GM23338 (cell line): ENCODE results near the gene CPXM1. TPM values are rescaled to one million over a fixed set of nuclear protein-coding genes. Genes with fewer than 3 reads are reported as not detected.

Experiments
- ATAC-seq: fragments of 200-7000 bp; cut with Tn5 transposase; 3 replicates; pipeline ENCODE4 v1.9.1; 2020
- DNase-seq: peaks from one replicate; pipeline ENCODE4 v3.0.0-alpha.2; 2015; ENCODE audit warnings: low spot score
- H2AFZ ChIP-seq: fragments of 200-600 bp; sonication (generic); 2 replicates; pipeline ENCODE4 v1.8.0; 2016; ENCODE audit warnings: antibody characterized with exemption, mild to moderate bottlenecking, moderate library complexity
- H3F3A ChIP-seq: fragments of 200-600 bp; sonication (generic); replicated peaks from 2 replicates; pipeline ENCODE4 v1.8.0; 2017; ENCODE audit warnings: antibody characterized with exemption, mixed run types, low read depth
- H3K27ac ChIP-seq: fragments of 200-600 bp; sonication (generic); 2 replicates; pipeline ENCODE4 v1.6.1; 2016; ENCODE audit warnings: low read depth
- H3K27me3 ChIP-seq: fragments of 200-600 bp; sonication (generic); 2 replicates; pipeline ENCODE4 v1.8.0; 2016; ENCODE audit warnings: mild to moderate bottlenecking, mixed run types, moderate library complexity; ENCODE audit not compliant: insufficient read depth
- H3K36me3 ChIP-seq: fragments of 200-600 bp; sonication (generic); 2 replicates; pipeline ENCODE4 v1.8.0; 2016; ENCODE audit warnings: mild to moderate bottlenecking; ENCODE audit not compliant: insufficient read depth
- H3K4me1 ChIP-seq: fragments of 200-600 bp; sonication (generic); 2 replicates; pipeline ENCODE4 v1.8.0; 2016; ENCODE audit warnings: mild to moderate bottlenecking, moderate library complexity; ENCODE audit not compliant: insufficient read depth
- H3K4me2 ChIP-seq: fragments of 200-600 bp; sonication (generic); 2 replicates; pipeline ENCODE4 v1.7.1; 2017; ENCODE audit warnings: mixed run types
- H3K4me3 ChIP-seq: fragments of 200-600 bp; sonication (generic); 2 replicates; pipeline ENCODE4 v1.6.1; 2016; ENCODE audit warnings: mixed run types
- H3K79me2 ChIP-seq: fragments of 200-600 bp; sonication (generic); replicated peaks from 2 replicates; pipeline ENCODE4 v1.8.0; 2017; ENCODE audit warnings: mild to moderate bottlenecking; ENCODE audit not compliant: insufficient read depth
- H3K9me2 ChIP-seq: fragments of 200-600 bp; sonication (generic); 2 replicates; pipeline ENCODE4 v1.8.0; 2017; ENCODE audit not compliant: insufficient read depth
- H4K20me1 ChIP-seq: fragments of 200-600 bp; sonication (generic); replicated peaks from 2 replicates; pipeline ENCODE4 v1.8.0; 2017; ENCODE audit warnings: mild to moderate bottlenecking; ENCODE audit not compliant: insufficient read depth
- H3K27ac Mint-ChIP-seq: 2 replicates; pipeline ENCODE4 v1.8.0; 2020; ENCODE audit warnings: inconsistent platforms, mild to moderate bottlenecking, moderate library complexity, mixed read lengths
- H3K27me3 Mint-ChIP-seq: 3 replicates; pipeline ENCODE4 v1.8.0; 2022; ENCODE audit warnings: low read depth, mild to moderate bottlenecking, moderate library complexity, mixed read lengths, inconsistent platforms; ENCODE audit not compliant: insufficient read depth, poor library complexity
- H3K36me3 Mint-ChIP-seq: 3 replicates; pipeline ENCODE4 v1.8.0; 2021; ENCODE audit warnings: low read depth, mild to moderate bottlenecking, inconsistent platforms, moderate library complexity, mixed read lengths
- H3K4me1 Mint-ChIP-seq: 3 replicates; pipeline ENCODE4 v1.8.0; 2020; ENCODE audit warnings: mild to moderate bottlenecking, inconsistent platforms, mixed read lengths
- H3K4me3 Mint-ChIP-seq: 3 replicates; pipeline ENCODE4 v1.8.0; 2021; ENCODE audit warnings: moderate library complexity, mild to moderate bottlenecking, inconsistent platforms, mixed read lengths
- H3K9me3 Mint-ChIP-seq: 3 replicates; pipeline ENCODE4 v1.8.0; 2020; ENCODE audit warnings: moderate library complexity, mild to moderate bottlenecking, inconsistent platforms, mixed read lengths
- CREB1 ChIP-seq: fragments of 250-450 bp; sonication (Bioruptor Pico); IDR thresholded peaks from 2 replicates; pipeline ENCODE4 v1.5.0; 2020; ENCODE audit warnings: low read depth, mild to moderate bottlenecking, moderate library complexity
- EZH2 ChIP-seq: fragments of 200-600 bp; sonication (generic); IDR thresholded peaks from one replicate; pipeline ENCODE4 v1.8.0; 2017; ENCODE audit warnings: antibody characterized with exemption, mild to moderate bottlenecking, low read depth; ENCODE audit not compliant: unreplicated experiment
- EZH2phosphoT487 ChIP-seq: fragments of 200-600 bp; sonication (generic); IDR thresholded peaks from one replicate; pipeline ENCODE4 v1.8.1; 2018; ENCODE audit warnings: antibody characterized with exemption; ENCODE audit not compliant: unreplicated experiment
- JUNB ChIP-seq: IDR thresholded peaks from one replicate; pipeline ENCODE4 v1.6.1; 2016; ENCODE audit warnings: antibody characterized with exemption; ENCODE audit not compliant: unreplicated experiment
- NANOG ChIP-seq: IDR thresholded peaks from 2 replicates; pipeline ENCODE4 v1.6.1; 2016; ENCODE audit warnings: antibody characterized with exemption, borderline replicate concordance
- POLR2AphosphoS5 ChIP-seq: IDR thresholded peaks from 2 replicates; pipeline ENCODE4 v1.6.1; 2016; ENCODE audit warnings: antibody characterized with exemption, low read depth
- STAT1 ChIP-seq: IDR thresholded peaks from one replicate; pipeline ENCODE4 v1.6.1; 2016; ENCODE audit warnings: antibody characterized with exemption; ENCODE audit not compliant: unreplicated experiment
- ZNF114 ChIP-seq: fragments of 250-450 bp; sonication (Bioruptor Pico); IDR thresholded peaks from 2 replicates; pipeline ENCODE4 v1.5.0; 2020; ENCODE audit warnings: mild to moderate bottlenecking, moderate library complexity
- ZNF331 ChIP-seq: fragments of 250-450 bp; sonication (Bioruptor Pico); IDR thresholded peaks from 2 replicates; pipeline ENCODE4 v1.5.0; 2020; ENCODE audit warnings: low read depth, mild to moderate bottlenecking, moderate library complexity
- polyA plus RNA-seq: library from polyadenylated mRNA; unstranded; fragments of >200 nt; fragmentation: Nextera tagmentation; extraction: Ambion mirVana; gene quantifications from 2 replicates; pipeline ENCODE4 v1.2.1, GENCODE V29; 2016
- total RNA-seq: library from RNA; depleted of rRNA; stranded (reverse); fragments of >200 nt; shearing (Covaris generic); gene quantifications from 2 replicates; pipeline ENCODE4 v1.2.3, GENCODE V29; 2014
- TF ChIP-seq, protein P1 (sequence below): IDR thresholded peaks from 2 replicates; pipeline ENCODE4 v1.6.1; 2016; ENCODE audit warnings: antibody characterized with exemption
- TF ChIP-seq, protein P2 (sequence below), 2 experiments: fragments of 200-600 bp in 1 of 2; sonication (generic) in 1 of 2; conservative IDR thresholded peaks; 2 replicates each; pipeline versions ENCODE4 v1.5.1 to v1.6.1; 2016 to 2017; ENCODE audit warnings: antibody characterized with exemption in 2 of 2, low read depth in 2 of 2, mild to moderate bottlenecking in 2 of 2, moderate library complexity in 1 of 2
- TF ChIP-seq, protein P3 (sequence below): fragments of 250-450 bp; sonication (Bioruptor Pico); IDR thresholded peaks from 2 replicates; pipeline ENCODE4 v1.5.0; 2020; ENCODE audit warnings: mild to moderate bottlenecking, moderate library complexity
- TF ChIP-seq, protein P4 (sequence below): IDR thresholded peaks from one replicate; pipeline ENCODE4 v1.6.1; 2018; ENCODE audit warnings: antibody characterized with exemption; ENCODE audit not compliant: unreplicated experiment

CPXM1 gene
- total and polyA plus RNA-seq, 2 experiments from 2014 or later = 17.0 to 29.3 TPM

DNA sequence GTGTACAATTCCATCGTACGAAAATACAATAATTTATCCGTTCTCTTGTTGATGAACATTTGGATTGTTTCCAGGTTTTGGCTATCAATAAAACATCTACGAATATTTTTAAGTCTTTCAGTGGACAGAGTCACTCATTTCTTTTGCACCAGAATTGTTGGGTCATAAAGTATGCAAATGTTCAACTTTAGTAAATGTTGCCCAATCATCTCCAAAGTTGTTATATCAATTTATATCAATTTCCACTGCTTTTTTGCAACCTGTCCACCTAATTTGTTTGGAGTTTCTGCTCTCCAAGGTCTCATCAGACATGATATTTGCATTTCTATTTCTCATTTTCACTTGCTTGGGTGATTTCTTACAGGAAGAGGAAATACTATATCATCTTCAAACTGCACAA lies 26.2 kb upstream of the CPXM1 start:
- H3K9me3 Mint-ChIP-seq = peaks cover 12% of the 10 kb centered on the region
- H3K4me1 Mint-ChIP-seq = peaks cover 2% of the 10 kb centered on the region; the same call in 1 of the 3 replicates
- Histone ChIP-seq H2AFZ (no peak overlapping the region), H3K4me1 (no peaks in the 10 kb centered on the region; the same call in 1 of the 2 replicates), H3K27me3 (peaks cover 43% of the 10 kb centered on the region), H3K9me2 (no peaks in the 10 kb centered on the region), H3K27ac (no peak overlapping the region), H3K4me3 (no peak overlapping the region), H3K79me2 (no peaks in the 10 kb centered on the region), H3K4me2 (no peak overlapping the region), H3K36me3 (no peaks in the 10 kb centered on the region), H3F3A (no peaks in the 10 kb centered on the region), H4K20me1 (no peaks in the 10 kb centered on the region)
- H3K27ac Mint-ChIP-seq = no peak overlapping the region
- H3K27me3 Mint-ChIP-seq = peaks cover 10% of the 10 kb centered on the region
- peaks cover 6% of the 10 kb centered on the region; the same call in 2 of the 3 replicates for H3K36me3 Mint-ChIP-seq
- TF ChIP-seq ZNF331 (CRISPR knock-in tag) (no peak), POLR2AphosphoS5 (no peak), EZH2phosphoT487 (no peak), CREB1 (CRISPR knock-in tag) (no peak), NANOG (no peak), STAT1 (no peak), ZNF114 (CRISPR knock-in tag) (no peak), JUNB (no peak), EZH2 (no peak)
- TF ChIP-seq, protein P1, sequence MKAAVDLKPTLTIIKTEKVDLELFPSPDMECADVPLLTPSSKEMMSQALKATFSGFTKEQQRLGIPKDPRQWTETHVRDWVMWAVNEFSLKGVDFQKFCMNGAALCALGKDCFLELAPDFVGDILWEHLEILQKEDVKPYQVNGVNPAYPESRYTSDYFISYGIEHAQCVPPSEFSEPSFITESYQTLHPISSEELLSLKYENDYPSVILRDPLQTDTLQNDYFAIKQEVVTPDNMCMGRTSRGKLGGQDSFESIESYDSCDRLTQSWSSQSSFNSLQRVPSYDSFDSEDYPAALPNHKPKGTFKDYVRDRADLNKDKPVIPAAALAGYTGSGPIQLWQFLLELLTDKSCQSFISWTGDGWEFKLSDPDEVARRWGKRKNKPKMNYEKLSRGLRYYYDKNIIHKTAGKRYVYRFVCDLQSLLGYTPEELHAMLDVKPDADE = no peak
- TF ChIP-seq, protein P2, sequence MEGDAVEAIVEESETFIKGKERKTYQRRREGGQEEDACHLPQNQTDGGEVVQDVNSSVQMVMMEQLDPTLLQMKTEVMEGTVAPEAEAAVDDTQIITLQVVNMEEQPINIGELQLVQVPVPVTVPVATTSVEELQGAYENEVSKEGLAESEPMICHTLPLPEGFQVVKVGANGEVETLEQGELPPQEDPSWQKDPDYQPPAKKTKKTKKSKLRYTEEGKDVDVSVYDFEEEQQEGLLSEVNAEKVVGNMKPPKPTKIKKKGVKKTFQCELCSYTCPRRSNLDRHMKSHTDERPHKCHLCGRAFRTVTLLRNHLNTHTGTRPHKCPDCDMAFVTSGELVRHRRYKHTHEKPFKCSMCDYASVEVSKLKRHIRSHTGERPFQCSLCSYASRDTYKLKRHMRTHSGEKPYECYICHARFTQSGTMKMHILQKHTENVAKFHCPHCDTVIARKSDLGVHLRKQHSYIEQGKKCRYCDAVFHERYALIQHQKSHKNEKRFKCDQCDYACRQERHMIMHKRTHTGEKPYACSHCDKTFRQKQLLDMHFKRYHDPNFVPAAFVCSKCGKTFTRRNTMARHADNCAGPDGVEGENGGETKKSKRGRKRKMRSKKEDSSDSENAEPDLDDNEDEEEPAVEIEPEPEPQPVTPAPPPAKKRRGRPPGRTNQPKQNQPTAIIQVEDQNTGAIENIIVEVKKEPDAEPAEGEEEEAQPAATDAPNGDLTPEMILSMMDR (conservative IDR thresholded peaks at IDR 0.05; ENCODE audit: low read depth in 2 of 2) = no peak
- TF ChIP-seq, protein P3, sequence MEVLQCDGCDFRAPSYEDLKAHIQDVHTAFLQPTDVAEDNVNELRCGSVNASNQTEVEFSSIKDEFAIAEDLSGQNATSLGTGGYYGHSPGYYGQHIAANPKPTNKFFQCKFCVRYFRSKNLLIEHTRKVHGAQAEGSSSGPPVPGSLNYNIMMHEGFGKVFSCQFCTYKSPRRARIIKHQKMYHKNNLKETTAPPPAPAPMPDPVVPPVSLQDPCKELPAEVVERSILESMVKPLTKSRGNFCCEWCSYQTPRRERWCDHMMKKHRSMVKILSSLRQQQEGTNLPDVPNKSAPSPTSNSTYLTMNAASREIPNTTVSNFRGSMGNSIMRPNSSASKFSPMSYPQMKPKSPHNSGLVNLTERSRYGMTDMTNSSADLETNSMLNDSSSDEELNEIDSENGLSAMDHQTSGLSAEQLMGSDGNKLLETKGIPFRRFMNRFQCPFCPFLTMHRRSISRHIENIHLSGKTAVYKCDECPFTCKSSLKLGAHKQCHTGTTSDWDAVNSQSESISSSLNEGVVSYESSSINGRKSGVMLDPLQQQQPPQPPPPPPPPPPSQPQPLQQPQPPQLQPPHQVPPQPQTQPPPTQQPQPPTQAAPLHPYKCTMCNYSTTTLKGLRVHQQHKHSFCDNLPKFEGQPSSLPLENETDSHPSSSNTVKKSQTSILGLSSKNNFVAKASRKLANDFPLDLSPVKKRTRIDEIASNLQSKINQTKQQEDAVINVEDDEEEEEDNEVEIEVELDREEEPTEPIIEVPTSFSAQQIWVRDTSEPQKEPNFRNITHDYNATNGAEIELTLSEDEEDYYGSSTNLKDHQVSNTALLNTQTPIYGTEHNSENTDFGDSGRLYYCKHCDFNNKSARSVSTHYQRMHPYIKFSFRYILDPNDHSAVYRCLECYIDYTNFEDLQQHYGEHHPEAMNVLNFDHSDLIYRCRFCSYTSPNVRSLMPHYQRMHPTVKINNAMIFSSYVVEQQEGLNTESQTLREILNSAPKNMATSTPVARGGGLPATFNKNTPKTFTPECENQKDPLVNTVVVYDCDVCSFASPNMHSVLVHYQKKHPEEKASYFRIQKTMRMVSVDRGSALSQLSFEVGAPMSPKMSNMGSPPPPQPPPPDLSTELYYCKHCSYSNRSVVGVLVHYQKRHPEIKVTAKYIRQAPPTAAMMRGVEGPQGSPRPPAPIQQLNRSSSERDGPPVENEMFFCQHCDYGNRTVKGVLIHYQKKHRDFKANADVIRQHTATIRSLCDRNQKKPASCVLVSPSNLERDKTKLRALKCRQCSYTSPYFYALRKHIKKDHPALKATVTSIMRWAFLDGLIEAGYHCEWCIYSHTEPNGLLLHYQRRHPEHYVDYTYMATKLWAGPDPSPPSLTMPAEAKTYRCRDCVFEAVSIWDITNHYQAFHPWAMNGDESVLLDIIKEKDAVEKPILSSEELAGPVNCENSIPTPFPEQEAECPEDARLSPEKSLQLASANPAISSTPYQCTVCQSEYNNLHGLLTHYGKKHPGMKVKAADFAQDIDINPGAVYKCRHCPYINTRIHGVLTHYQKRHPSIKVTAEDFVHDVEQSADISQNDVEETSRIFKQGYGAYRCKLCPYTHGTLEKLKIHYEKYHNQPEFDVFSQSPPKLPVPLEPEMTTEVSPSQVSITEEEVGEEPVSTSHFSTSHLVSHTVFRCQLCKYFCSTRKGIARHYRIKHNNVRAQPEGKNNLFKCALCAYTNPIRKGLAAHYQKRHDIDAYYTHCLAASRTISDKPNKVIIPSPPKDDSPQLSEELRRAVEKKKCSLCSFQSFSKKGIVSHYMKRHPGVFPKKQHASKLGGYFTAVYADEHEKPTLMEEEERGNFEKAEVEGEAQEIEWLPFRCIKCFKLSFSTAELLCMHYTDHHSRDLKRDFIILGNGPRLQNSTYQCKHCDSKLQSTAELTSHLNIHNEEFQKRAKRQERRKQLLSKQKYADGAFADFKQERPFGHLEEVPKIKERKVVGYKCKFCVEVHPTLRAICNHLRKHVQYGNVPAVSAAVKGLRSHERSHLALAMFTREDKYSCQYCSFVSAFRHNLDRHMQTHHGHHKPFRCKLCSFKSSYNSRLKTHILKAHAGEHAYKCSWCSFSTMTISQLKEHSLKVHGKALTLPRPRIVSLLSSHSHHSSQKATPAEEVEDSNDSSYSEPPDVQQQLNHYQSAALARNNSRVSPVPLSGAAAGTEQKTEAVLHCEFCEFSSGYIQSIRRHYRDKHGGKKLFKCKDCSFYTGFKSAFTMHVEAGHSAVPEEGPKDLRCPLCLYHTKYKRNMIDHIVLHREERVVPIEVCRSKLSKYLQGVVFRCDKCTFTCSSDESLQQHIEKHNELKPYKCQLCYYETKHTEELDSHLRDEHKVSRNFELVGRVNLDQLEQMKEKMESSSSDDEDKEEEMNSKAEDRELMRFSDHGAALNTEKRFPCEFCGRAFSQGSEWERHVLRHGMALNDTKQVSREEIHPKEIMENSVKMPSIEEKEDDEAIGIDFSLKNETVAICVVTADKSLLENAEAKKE (CRISPR knock-in tag) = no peak
- TF ChIP-seq, protein P4, sequence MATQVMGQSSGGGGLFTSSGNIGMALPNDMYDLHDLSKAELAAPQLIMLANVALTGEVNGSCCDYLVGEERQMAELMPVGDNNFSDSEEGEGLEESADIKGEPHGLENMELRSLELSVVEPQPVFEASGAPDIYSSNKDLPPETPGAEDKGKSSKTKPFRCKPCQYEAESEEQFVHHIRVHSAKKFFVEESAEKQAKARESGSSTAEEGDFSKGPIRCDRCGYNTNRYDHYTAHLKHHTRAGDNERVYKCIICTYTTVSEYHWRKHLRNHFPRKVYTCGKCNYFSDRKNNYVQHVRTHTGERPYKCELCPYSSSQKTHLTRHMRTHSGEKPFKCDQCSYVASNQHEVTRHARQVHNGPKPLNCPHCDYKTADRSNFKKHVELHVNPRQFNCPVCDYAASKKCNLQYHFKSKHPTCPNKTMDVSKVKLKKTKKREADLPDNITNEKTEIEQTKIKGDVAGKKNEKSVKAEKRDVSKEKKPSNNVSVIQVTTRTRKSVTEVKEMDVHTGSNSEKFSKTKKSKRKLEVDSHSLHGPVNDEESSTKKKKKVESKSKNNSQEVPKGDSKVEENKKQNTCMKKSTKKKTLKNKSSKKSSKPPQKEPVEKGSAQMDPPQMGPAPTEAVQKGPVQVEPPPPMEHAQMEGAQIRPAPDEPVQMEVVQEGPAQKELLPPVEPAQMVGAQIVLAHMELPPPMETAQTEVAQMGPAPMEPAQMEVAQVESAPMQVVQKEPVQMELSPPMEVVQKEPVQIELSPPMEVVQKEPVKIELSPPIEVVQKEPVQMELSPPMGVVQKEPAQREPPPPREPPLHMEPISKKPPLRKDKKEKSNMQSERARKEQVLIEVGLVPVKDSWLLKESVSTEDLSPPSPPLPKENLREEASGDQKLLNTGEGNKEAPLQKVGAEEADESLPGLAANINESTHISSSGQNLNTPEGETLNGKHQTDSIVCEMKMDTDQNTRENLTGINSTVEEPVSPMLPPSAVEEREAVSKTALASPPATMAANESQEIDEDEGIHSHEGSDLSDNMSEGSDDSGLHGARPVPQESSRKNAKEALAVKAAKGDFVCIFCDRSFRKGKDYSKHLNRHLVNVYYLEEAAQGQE = no peak
- DNase-seq = no peak
- no peak for ATAC-seq
- H3K4me3 Mint-ChIP-seq = no peak overlapping the region
